Adipocyte (in vitro differentiated cells): ENCODE data around the gene NFYB.
"Not testable (repeated sequence)": the region's sequence is repeated elsewhere in the genome, so short reads cannot be mapped to it uniquely, and the experiment has no call there.

Source experiments
- DNase-seq: peaks from one replicate; pipeline ENCODE4 v3.0.0-alpha.2; 2015; ENCODE audit warnings: low read depth
- H3K27me3 ChIP-seq: replicated peaks from 2 replicates; pipeline ENCODE4 v1.7.0; 2013; ENCODE audit warnings: mild to moderate bottlenecking, low read length, moderate library complexity; ENCODE audit not compliant: control insufficient read depth, insufficient read depth
- H3K36me3 ChIP-seq: 2 replicates; pipeline ENCODE4 v1.7.0; 2013; ENCODE audit warnings: low read length, mild to moderate bottlenecking, moderate library complexity; ENCODE audit not compliant: control insufficient read depth, insufficient read depth, severe bottlenecking
- H3K4me1 ChIP-seq: 2 replicates; pipeline ENCODE4 v1.7.0; 2013; ENCODE audit warnings: mild to moderate bottlenecking, low read length, moderate library complexity; ENCODE audit not compliant: control insufficient read depth, insufficient read depth
- H3K4me3 ChIP-seq: 2 replicates; pipeline ENCODE4 v1.7.0; 2013; ENCODE audit warnings: mild to moderate bottlenecking, low read length, moderate library complexity
- H3K9ac ChIP-seq: 2 replicates; pipeline ENCODE4 v1.7.0; 2013; ENCODE audit warnings: mild to moderate bottlenecking, low read length, moderate library complexity
- H3K9me3 ChIP-seq: 2 replicates; pipeline ENCODE4 v1.7.0; 2013; ENCODE audit warnings: mild to moderate bottlenecking, low read length, moderate library complexity; ENCODE audit not compliant: control insufficient read depth

NFYB gene

DNA sequence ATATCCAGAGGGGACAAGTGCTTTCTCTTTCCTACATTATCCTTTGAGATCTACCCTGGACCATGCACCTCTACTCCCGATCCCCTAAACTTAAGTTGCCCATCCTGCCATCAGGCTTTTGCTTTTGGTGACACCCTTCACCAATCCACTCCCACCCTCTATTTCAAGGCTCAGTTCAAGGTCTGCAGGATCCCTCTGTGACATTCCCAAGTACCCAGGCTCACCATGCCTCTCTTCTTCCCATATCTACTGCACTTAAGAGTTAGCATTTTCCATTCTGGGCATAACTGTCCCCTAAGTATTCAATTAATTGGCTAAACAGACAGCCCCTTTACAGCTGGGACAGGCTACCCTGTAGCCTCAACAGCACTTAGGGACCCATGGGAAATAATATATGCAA lies 3.1 kb downstream of the NFYB start:
- Histone ChIP-seq H3K4me3 (no peak overlapping the region), H3K27me3 (no peaks in the 10 kb centered on the region), H3K9me3 (no peaks in the 10 kb centered on the region), H3K9ac (no peak overlapping the region), H3K36me3 (peaks cover 42% of the 10 kb centered on the region), H3K4me1 (peaks cover 38% of the 10 kb centered on the region)
- no peak for DNase-seq

DNA sequence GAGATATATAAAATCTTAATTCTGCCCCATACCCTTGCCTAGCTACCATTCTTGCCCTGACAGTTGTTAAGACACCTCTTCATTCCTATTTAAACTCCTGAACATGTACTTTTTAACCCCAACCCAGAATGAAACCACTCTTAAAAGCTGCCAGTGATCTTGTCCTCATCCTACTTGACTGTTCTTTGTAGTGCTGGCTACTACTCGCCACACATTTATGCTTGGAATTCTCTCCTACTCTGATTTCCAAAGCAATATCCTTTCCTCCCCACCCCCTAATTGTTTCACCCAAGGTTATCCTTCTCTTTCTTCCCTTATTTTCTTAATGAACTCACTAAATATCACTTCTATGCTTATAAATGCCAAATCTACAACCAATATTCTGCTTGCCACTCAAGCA lies 4.1 kb downstream of the NFYB start:
- H3K27me3 ChIP-seq = no peaks in the 10 kb centered on the region
- peak; percentile 28 for DNase-seq
- H3K36me3 ChIP-seq = peaks cover 52% of the 10 kb centered on the region
- no peak overlapping the region for H3K9ac ChIP-seq
- no peaks in the 10 kb centered on the region for H3K9me3 ChIP-seq
- H3K4me1 ChIP-seq = peaks cover 34% of the 10 kb centered on the region
- H3K4me3 ChIP-seq = no peak overlapping the region

DNA sequence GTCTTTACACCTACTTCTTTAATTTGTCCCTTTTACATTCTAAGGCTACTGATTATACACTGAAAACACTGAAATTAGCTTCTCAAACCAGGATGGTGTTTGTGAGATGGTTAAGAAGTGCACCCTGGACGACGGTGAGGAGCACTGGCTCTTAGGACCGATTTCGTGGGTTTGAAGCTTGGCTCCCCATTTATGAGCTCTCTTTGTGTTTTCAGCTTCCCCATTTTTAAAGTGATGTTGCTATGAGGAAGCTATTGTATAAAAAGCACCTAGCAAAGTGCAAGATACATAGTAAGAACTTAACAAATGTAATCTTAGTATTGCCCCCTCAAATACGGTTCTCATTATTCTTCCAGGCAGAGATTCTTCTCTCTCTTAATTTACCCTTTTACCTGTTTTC lies 4.7 kb downstream of the NFYB start:
- Histone ChIP-seq H3K36me3 (peaks cover 56% of the 10 kb centered on the region), H3K9ac (no peak overlapping the region), H3K4me3 (no peak overlapping the region), H3K27me3 (no peaks in the 10 kb centered on the region), H3K4me1 (peaks cover 29% of the 10 kb centered on the region), H3K9me3 (no peaks in the 10 kb centered on the region)
- no peak for DNase-seq

DNA sequence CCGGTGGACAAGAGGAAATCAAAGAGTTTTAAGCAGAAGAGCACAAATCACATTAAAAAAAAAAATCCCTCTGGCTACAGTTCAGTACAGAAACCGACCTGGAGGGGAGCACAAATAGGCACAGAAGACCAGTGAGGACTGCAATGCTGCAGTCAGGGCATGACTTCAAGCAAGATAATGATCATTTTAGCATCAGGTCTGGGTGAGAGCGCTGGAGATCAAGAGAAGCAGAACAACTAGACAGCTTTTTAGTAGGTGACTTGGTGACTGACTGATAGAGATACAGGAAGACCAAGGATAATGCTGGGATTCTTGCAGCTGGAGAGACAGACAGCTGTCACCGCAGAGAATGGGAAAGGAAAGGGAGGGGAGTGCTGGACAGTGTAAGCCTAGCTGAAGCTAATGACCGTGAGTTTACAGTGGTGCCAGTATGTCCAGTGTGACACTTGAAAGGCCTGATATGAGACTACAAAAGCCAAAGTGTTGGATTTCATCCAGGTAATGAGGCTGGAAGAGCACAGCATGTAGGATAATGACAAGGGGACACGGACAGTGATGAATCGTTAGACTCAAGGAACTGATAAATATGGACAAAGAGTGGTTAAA lies 5.6 kb downstream of the NFYB start:
- no peaks in the 10 kb centered on the region for H3K27me3 ChIP-seq
- H3K9ac ChIP-seq = no peak overlapping the region
- no peaks in the 10 kb centered on the region for H3K9me3 ChIP-seq
- no peak overlapping the region for H3K4me3 ChIP-seq
- no peak for DNase-seq
- H3K4me1 ChIP-seq = peaks cover 28% of the 10 kb centered on the region
- peaks cover 65% of the 10 kb centered on the region for H3K36me3 ChIP-seq

DNA sequence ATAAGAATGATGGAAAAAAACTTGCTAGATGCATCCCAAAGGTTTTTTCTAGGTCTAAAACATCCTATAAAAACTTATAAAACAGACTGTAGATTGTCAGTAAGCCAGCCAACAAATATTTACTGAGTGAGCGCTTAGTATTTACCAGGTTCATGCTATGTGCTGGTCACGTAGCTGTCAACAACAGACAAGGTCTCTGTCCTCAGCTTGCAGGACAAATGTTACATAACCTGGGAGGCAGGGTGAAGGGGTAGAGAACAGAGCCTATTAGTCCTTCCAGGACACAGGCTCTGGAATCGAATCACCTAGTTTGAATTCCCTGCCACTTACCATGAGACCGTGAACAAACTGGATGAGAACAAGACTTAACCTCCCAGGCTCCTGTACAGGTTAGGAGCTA lies 6.4 kb downstream of the NFYB start:
- Histone ChIP-seq H3K9me3 (no peaks in the 10 kb centered on the region), H3K4me1 (peaks cover 23% of the 10 kb centered on the region), H3K36me3 (peaks cover 71% of the 10 kb centered on the region), H3K4me3 (no peak overlapping the region), H3K9ac (no peak overlapping the region), H3K27me3 (no peaks in the 10 kb centered on the region)
- DNase-seq = no peak

DNA sequence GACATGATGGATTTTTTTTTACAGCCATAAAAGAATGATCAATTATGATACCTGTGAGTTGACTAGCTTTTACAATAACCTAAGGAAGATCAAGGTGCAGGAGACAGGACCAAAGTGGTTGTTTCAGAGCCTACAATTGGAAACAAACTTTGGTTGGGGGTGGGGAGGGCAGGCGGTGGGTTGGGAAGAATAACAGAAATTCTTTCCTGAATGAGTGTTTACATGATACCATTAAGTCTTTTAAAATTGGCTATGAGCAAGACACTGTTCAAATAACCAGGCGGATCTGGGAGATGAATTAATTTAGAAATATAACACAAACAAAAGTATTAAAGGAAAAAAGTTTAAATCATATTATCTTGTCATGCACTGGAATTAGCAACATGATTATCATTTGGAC lies 7.2 kb downstream of the NFYB start:
- no peak for DNase-seq
- Histone ChIP-seq H3K4me3 (no peak overlapping the region), H3K36me3 (peaks cover 80% of the 10 kb centered on the region), H3K9ac (no peak overlapping the region), H3K27me3 (no peaks in the 10 kb centered on the region), H3K9me3 (no peaks in the 10 kb centered on the region), H3K4me1 (peaks cover 16% of the 10 kb centered on the region)

DNA sequence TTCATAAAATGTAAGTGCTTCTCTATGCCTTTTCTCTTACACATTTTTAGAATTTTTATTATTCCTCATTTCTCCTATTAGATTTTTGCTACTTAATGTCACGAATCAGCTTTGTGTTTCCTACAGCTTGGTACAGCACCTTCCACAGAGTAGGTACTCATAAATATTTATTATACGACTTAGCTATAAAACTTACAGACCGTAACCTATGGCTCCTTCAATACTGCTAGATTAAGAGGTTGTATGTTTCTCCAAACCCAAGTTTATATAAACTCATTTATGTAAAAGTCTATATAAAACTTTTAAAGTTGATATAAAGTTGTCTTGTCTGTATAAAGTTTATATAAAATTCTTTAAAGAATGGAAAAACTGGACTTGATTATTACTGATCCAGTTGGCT lies 11.5 kb downstream of the NFYB start:
- Histone ChIP-seq H3K36me3 (peaks cover 89% of the 10 kb centered on the region), H3K4me1 (peaks cover 7% of the 10 kb centered on the region), H3K9me3 (no peaks in the 10 kb centered on the region), H3K9ac (no peak overlapping the region), H3K27me3 (no peaks in the 10 kb centered on the region), H3K4me3 (no peak overlapping the region)
- no peak for DNase-seq

DNA sequence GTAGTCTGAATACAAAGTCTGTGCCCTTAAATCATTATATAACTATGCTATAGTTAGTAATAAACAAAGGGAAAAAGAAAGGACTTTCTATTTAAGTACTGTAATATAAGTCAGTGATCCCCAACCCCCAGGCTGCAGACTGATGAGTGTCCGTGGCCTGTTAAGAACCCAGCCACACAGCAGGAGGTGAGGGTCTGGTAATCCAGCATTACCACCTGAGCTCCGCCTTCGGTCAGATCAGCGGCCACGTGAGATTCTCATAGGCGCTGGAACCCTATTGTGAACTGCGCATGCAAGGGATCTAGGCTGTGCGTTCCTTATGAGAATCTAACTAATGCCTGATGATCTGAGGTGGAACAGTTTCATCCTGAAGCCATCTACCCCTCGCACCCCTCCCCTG lies 15.7 kb downstream of the NFYB start:
- no peaks in the 10 kb centered on the region for H3K27me3 ChIP-seq
- peaks cover 75% of the 10 kb centered on the region for H3K36me3 ChIP-seq
- peaks cover 21% of the 10 kb centered on the region for H3K4me1 ChIP-seq
- no peak for DNase-seq
- H3K4me3 ChIP-seq = no peak overlapping the region
- no peak overlapping the region for H3K9ac ChIP-seq
- no peaks in the 10 kb centered on the region for H3K9me3 ChIP-seq

DNA sequence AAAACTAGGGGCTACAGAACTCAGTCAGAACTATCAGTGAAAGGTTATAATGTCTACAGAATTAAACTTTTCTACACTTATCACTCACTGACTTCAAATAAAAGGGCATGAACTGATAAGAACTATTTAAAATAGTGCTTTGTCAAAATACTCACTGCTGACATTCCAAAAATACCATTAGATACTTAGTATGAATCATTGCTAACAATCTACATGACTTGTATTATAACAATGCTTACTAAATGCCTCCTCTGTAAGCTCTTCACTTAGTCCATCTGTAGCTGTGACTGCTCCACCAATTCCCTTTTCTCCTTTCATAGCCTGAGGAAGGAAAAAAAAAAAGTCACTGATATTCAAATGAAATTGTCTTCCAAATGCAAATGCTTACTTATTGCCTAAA lies 17.0 kb downstream of the NFYB start:
- Histone ChIP-seq H3K4me3 (no peak overlapping the region), H3K9ac (peak overlapping the region; percentile 43), H3K4me1 (peaks cover 26% of the 10 kb centered on the region), H3K36me3 (peaks cover 62% of the 10 kb centered on the region), H3K27me3 (no peaks in the 10 kb centered on the region), H3K9me3 (no peaks in the 10 kb centered on the region)
- DNase-seq = peak; percentile 48

DNA sequence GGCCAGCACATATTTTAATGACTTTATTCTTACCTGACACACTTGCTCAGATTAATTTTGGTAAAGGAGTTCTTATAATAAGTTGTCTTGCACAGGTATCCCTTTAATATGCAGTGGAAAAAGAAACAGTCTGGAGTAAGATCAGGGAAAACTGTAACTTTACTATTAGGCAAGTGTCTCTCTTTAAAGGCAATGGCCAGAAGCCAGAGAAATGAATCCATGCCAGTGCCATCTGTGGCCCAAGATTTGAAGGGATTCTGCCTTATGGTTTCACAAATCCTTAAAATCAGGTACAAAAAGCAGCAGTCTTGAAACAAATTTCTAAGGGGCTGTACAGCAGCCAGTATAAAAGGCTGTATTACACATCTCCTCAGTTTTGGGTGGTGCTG lies 22.4 kb downstream of the NFYB start:
- Histone ChIP-seq H3K4me1 (peaks cover 19% of the 10 kb centered on the region), H3K9ac (peak overlapping the region; percentile 3), H3K9me3 (no peaks in the 10 kb centered on the region), H3K27me3 (no peaks in the 10 kb centered on the region), H3K4me3 (no peak overlapping the region), H3K36me3 (peaks cover 30% of the 10 kb centered on the region)
- peak; percentile 43 for DNase-seq

DNA sequence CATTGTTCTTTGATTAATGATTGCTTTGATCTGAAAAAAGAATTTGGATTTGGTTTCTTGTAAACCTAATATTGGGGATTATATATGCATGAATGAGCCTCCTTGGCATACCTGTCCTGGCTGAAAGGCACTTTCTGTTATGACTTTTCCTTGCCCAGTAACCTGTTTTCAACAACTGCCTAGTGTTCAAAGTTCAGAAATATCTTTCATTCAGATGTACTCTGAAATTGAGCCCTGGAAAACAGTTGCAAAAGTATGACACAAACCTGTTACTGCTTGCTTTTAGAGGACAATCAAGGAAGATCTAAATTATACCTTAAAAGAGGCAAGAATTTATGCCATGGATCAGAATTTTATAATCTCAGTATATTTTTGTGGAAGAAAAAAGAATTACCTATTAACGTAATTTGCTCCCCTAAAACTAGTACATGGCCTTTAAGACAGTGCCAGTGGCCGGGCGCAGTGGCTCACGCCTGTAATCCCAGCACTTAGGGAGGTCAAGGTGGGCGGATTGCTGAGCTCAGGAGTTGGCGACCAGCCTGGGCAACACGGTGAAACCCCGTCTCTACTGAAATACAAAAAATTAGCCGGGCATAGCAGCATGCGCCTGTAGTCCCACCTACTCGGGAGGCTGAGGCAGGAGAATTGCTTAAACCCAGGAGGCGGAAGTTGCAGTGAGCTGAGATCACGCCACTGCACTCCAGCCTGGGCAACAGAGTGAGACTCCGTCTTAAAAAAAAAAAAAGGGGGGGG lies 23.0 kb downstream of the NFYB start:
- Histone ChIP-seq H3K4me1 (peaks cover 20% of the 10 kb centered on the region), H3K36me3 (peaks cover 25% of the 10 kb centered on the region)
- H3K9me3 ChIP-seq, H3K9ac ChIP-seq, H3K4me3 ChIP-seq, DNase-seq, H3K27me3 ChIP-seq: not testable (repeated sequence)
